NCI-H2107 treated with DMSO at 0.1 percent for 48 hours (cell line): Measurements from ENCODE around the gene CHL1.
A peak's percentile ranks its signal among the peaks of the same experiment; 100 is the strongest.

ENCODE experiments used
- DNase-seq: peaks from one replicate; lab custom pipeline; 2025; ENCODE audit not compliant: unreplicated experiment; lab: John Stamatoyannopoulos, UW

Gene CHL1

DNA sequence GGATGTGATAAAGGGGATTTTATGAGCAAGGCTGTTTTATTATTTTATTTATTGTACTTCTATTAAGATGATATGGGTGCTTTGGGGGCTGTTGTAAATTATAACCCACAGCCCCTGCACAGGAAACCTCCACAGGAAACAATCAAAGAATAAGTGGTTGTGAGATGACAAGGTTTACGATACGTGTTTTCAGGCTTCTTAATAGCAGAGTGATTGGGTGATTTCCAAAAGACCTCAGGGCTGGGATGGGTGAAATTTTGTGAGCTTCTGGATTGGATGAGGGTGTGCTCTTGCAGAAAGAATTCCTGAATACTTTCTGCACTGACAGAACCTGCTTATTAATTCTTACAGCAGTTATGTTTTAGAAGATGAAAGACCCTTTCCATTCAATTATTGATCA is 21.4 kb downstream of the CHL1 start:
- no peak for DNase-seq

DNA sequence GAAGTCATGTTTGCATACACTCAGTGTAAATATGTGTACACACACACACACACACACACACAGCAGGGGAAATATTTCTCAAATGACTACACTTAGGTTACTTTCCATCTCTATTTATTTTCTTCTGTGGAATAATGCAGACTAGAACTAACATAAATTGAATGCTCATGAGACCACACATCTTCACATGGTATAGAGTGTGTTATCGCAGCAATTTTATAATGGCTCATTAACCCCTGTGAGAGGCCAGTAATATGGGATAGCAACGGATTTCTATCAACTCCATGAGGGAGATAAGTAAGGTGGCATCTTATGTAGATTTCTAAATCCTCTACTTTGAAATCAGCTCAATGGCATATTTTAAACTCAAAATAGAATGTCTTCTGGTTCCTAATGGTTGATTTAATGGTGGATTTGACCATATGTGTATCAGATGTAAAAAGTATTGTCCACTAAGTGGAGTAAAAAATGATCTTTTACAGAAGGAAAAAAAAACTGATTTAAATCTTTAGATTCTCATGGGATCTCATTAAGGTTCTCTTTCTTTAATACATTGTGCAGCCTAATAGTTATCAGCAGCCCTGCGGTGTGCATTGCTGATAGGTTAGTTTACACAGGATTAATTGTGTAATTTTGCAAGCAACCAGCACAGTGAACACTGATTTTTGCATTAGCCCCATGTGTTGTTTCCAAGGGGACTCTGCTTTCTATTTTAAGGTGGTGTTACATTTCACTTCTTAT is 32.0 kb downstream of the CHL1 start:
- no peak for DNase-seq

DNA sequence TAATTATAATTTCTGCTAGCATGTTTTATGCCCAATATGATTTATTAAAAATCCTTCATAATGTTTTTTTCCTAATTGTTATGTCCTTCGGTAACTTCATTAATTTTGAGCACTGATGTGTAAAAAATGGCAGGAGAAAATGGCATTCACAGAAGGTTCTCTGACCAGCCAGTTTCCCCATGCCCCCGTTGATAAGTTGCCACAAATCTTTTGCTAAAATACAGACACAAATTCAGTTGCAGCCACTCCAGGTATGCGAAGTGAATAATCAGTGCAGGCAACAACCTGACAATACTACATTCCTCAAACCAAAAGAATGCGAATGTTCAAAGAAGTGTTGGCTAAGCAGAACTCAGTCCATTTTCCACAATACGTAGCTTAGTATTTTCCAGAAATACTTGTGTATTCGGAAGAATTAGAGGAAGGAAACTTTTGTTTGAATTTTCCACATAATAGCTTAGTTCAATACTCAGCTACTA is 32.7 kb downstream of the CHL1 start:
- DNase-seq = no peak

DNA sequence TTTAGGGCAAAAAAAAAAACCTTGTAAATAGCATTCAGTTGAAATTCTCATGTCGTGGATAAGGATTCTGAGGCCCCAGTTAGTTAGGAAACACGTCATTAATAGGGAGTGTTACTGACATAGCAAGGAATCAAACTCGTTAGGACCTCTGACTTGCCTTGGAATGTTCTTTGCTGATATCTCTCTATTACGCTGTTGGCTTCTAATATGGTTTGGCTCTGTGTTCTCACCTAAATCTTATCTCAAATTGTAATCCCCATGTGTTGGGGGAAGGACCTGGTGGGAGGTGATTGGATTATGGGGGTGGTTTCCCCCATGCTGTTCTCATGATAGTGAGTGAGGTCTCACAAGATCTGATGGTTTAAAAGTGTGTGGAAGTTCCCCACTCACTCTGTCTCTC is 40.3 kb downstream of the CHL1 start:
- no peak for DNase-seq

DNA sequence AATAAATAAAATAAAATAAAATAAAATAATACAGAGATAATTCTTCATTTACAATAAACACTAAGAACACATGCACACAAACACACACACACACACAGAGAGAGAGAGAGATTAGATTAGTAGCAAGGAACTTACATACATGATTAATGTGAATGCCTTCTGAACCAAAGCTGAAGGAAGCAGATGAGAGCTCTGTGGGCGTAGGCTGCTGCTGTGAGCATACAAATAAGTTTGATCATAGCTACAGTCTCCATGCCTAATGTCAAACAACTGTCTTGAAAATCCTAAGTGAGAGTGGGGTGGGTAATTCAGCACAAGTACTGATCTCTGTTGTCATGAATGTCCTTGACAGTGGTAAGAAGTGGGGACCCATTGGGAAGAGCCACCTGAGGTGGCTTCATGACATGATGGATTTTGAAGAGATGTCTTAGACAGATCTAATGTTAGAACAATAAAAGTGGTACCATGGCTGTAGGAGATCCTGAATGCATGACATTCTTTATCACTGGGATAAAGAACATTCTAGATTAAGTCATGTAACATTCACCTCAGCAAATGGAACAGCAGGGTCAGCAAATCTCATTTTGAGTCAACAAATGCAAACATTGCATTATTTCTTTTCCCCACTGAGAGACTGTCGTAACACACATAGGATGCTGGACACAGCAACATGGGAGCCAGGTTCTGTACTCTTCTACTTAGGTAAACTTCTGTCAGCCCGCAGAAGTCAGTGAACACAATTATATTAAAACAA is 46.2 kb downstream of the CHL1 start:
- DNase-seq = no peak

DNA sequence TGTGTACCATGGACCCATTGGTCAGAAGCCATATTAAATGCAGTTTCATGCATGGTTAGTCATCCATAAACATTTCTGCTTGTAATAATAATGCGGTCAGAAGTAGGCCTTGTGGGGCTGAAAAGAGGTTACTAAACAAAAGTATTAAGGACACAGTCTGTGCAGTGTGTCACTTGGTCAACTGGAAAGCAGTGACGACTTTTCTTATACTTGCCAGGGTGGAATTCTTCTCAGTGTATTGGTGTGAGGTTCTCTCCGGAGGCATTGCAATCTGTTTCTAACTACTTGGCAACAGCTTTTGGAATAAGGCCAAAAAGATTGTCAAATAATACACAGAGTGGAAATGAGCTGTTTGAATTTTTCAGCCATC is 46.8 kb downstream of the CHL1 start:
- no peak for DNase-seq

DNA sequence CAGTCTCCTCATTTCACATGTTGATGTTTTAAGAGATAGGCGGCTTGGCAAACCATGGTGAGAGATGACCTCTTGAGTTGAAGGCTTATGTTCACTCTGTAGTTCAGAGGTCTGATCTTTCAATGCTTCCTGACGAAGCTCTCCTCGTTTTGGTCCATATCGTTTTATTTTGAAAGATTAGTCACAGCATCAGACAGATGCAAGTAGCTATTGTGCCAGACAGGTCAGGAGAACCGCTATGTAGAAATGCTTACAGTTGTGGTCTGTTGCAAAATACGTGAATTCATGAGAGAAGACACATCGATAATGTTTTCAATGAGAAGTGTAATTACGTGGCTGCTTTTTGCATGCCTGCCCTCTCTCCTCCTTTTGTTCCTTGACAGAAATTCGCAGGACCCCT is 47.5 kb downstream of the CHL1 start:
- no peak for DNase-seq

DNA sequence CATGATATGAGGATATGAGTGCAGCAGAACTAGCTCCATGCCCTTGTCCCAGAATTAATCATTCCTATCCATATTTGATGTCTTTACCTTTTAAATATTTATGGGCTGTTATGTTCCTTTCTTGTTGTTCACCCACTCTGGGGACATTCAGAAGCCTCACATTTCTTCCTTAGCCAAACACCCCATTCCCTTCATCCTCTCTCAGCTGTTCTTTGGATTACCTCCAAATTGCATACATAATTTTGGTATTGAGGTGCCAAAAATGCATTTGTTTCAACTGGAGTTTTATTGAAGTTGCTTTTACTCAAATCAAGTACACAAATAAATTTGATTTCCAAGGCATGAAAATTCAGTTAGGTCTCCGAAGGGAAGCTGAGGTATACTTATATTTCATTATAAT is 51.4 kb downstream of the CHL1 start:
- DNase-seq = no peak

DNA sequence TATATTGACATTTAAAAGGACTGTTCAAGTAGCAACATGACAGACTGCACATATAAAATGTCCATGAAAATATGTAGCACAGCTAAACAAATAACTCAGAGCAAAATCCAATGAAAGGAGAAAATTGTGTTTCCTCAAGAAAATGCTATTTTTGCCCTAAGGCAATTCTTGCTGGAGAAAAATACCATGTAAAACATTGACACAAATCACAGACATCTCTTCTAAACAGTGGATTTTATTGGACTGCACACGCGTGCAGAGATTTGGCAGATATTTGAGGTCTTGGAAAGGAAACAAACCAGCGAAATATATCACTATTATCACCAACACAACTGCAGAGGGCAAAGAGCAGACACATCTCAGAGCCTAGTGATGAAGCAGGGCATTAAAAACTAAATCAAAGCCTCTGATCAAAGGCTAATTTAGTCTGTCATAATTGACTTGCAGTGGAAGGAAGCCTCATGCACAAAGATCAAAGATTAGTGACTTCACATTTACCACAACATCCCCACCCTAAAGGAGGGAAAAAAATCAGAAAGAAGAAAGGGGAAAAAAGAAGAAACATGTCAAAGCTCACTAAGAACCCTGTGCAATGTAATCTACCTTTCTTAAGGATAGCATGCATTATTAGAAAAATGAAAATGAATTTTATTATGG is 52.4 kb downstream of the CHL1 start:
- DNase-seq = no peak

DNA sequence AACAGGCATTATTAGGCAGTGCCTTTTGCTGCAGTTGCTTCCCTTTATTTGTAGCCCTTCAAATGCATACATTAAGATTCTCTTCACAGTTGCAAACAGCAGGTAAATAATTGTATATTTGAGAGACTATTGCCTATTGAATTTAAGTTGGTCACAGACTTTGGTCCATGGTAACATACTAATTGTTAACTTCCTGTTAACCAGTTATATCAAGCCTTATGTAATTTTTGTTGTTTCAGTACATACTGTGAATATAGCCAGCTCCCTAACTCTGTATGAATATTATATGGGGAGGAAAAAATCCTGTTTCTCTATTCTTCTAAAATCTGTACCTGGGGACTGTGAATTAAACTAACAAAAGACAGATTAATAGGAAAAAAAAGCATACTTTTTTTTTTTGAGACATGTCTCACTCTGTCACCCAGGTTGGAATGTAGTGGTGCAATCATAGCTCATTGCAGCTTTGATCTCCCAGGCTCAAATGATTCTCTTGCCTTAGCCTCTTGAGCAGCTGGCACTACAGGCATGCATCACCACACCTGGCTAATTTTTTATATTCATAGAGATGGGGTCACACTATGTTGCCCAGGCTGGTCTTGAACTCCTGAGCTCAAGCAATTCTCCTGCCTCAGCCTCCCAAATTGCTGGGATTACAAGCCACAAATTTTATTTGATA is 53.2 kb downstream of the CHL1 start:
- no peak for DNase-seq

DNA sequence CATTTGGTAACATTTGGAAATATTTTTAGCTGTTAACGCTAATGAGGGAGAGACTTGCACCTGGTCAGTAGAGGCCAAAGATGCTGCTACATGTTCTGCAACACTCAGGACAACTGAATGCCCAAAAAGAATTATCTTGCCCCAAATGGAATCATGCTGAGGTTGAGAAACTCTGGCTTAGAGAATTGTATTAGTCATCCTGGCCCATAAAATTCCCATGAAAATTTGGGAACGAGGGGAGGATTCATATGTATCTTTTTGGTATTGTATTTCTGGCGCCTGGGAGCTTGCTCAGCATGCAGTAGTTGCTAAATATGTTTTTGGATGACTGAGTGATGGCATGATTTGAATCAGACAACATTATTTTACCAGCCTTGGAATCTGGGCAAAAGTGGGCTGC is 59.9 kb downstream of the CHL1 start:
- no peak for DNase-seq

DNA sequence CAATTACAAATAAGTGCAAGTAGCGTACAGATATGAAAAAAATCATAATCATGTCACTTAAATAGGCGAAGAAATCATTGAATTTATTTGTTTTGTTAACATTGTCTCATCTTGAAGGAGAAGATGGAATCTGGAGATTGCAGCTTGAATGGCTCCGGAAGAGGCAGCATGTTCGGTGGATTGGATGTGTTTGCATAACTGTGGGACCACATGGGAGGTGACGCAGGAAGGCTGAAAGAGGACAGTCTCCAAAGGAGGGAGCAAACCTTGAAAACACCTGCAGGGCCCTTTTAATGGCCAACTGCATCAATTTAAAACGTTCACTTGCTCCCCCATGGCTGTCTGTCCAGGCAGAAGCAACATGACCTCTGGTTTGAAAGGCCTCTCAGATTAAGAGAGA is 61.3 kb downstream of the CHL1 start:
- no peak for DNase-seq

DNA sequence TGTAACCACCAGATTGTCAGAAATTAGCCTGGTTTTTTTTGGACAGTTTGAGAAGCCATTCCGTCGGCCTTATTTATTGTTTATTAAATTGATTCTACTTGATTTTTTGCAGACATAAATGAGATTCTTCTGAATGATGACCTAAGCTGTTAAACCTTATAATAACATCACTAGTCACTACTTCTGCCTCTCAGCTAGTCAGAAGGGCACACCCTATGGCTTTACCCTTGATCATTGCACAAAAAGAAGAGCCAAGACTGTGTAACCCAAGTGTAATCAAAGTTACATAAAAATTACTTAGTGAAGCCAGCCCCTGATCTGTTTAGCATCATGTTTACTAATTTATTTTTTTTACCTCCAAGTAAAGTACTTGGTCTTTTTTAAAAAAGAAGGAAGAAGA is 64.3 kb downstream of the CHL1 start:
- DNase-seq = no peak

DNA sequence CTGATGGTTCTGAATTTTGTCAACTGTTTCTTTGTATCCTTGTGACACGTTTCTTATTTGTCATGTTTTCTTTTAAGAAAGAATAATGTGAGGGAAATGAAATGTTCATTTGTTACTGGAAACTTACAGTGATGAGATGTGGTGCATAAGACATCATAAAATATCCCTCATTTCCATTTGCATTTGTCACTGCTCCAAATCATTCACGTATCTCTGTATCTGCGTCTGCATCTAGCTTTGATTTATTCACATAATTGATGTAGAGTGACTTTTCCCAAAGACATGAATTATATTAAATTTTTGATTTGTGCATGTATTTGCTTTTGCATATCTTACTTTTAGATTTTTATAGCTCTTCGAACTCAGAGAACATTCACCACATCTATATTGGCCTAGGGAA is 66.8 kb downstream of the CHL1 start:
- DNase-seq = no peak

DNA sequence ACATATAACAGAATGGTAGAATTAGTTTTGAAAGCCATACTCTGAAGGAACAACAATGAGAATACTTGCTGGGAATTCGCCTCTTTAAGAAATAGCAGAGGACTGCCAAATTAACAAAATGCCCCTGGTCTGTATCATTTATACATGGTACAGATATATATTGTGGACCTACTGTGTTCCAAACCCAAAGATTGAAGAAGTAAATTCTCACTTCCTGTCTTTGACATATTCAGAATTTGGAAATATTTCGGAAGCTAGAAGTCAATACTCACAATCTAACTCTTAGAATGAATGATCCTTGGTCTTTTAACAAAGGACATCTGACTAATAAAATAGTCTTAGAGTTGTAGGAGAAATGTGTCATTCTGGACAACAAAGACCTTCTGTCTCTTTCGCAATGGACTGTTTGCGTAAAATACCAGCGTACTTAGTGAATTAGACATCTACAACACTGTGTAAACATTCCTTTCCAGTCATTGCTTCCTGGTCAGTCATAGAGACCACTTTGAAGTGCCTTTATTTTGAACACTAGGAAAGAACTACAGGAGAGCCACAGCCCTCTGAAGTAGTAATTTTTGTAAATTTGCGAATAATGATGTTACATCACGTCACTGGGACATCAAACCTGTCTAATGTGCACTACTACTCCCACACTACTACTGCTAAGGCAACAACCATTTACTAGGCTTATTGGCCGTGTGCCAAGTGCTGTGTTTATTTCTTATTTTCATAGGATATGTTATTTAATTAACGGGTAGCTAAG is 68.0 kb downstream of the CHL1 start:
- no peak for DNase-seq

DNA sequence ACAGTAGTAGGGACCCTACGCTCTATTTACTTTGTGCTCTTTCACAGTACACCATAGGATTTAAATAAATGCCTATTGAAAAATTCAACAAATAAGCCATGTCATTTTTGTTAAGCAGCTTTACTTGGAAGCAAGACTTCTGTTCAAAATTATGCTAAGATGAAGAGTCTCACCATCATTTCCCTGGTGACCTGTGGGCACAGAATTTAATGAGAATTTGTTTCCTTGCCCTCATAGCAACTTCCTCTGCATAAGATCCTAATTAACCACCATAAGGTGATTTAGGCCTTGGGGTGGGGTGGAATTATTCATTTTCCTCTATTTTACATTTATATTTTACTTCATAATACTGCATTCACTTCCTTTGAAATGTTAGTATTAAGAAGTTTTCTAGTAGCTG is 70.5 kb downstream of the CHL1 start:
- DNase-seq = no peak

DNA sequence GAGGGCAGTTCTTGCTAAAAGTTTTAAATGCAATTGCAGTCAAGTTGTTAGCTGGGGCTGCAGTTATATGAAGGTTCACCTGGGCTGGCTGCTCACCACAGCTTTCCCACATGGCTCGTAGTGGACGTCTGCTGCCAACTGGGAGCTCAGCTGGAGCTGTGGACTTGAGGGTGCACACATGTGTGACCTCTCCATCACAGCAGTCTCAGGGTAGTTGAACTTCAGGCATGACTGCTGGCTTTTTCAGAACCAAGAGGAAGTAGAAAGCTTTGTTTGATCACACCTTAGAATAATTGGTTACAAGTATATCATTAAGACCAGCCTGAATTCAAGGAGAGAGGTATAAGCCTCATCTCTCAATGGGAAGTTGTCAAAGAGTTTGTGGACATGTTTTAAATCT is 74.1 kb downstream of the CHL1 start:
- no peak for DNase-seq

DNA sequence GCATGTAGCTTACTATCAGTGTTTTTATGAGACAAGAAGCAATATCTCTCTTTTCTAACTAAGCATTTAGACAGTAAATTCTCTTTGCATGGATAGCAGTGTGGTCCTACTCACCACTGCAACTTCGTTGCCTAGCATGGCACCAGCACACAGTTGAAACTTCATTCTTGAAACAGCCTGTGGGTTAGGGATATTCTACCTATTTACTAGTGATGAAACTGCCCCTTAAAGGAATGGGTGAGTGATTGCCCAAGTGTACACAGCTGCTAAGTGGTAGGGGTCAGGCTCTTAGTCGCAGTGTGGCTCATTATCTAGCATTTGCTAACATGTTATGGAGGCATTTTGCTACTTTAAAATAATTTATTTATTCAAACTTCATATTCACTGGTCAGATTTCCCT is 78.4 kb downstream of the CHL1 start:
- DNase-seq = no peak

DNA sequence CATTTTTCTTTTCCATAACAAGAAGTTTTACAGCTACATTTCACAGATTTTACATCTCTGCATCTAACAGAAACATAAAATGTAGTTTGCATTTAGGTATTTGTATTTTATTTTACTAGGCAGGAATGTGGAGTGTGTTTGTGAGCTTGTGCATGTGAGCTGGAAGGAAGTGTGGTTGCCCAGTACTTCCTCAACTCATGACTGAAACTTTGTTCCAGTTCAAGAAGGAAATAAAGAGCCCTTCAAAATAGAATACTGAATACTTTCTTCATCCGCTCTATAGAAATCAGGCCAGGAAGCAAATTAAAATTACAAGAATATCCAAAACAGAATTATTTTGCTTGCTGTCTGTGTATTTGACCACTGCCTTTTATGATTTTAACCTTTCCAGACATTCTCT is 81.3 kb downstream of the CHL1 start:
- DNase-seq = no peak

DNA sequence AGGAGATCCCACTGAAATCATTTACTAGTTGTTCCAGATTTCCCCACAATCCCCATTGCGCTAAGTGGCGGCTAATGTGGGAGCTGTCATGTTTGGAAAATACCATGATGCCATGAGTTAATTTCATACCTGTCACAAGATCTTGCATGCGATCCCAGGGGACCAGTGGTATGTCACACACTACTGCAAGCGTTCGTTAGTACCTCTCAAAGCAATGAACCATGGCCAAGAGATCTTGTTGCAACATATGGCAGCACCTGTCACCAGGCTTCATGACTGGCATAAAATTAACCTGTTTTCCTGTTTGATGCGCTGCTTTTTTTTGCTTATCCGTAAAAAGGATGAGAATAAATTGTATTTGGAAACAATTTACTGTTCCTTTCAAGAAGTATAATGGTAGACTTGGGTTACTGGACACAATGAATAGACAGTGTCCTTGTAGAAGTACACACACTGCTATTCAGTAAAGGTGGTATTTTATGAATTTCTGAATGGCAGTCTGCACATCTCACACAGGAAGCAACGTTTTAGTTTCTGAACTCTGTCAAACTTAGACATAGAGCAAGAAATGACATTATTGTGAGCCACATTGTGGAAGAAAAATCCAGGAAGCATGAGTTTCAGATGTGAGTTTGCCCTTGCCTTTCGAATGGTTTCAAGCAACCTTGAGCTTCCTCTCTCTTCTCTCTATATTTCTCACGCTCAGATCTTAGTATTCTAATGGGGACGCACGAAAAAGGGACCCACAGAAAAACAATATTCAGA is 81.9 kb downstream of the CHL1 start:
- DNase-seq = peak; percentile 62
